CD4-positive, alpha-beta T cell treated with Interferon gamma for 1 hour (primary cell): ENCODE results near the gene SYT5.
"Not testable (repeated sequence)": the region's sequence is repeated elsewhere in the genome, so short reads cannot be mapped to it uniquely, and the experiment has no call there.

Experiments used
- DNase-seq: peaks from one replicate; pipeline ENCODE4 v3.0.0-alpha.2; 2020

SYT5 gene

DNA sequence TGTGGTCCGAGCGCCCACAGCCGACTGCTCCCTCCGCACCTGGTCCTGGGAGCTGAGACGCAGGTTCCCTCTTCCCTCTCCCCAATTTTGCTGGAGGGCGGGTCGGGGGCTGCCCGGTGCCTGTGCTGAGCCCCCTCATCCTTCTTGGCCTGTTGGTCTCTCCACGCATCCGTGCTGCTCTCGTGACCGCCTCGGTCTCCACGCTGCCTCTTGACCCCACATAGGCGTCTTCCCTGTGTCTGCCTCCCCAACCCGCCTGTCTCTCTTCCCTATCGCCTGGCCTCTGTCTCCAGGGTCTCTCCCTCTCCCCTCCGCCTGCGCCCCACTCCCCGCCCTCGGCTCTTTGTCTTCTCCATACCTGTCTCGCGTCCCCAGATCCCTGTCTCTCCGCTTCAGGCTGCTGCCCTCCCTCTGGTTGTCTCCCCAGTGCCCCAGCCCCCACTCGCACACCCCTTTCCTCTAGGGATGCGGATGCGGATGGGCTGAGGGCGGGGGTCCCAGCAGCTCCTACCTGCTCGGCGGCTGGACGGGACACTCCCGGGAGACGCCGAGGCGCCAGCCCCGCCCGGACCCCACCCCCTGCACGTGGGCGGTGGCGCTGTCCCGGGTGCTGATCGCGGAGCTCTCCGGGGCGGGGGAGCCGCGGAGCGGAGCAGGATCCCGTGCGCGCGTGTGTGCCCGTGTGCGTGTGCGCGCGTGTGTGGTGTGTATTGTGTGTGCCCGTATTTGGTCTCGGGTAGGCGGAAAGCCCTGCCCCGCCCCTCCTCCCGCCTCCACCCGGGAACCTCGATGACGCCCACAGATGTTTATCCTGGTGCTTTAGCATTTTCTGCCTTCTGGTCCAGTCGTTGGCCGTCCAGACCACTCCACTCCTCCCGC lies at the start of gene SYT5:
TSS of gene SYT5 (minus strand) at position 684 of the 879 bp plus-strand sequence. CDS start 1,248 bp downstream, outside the sequence.
- DNase-seq = peak; percentile 40

DNA sequence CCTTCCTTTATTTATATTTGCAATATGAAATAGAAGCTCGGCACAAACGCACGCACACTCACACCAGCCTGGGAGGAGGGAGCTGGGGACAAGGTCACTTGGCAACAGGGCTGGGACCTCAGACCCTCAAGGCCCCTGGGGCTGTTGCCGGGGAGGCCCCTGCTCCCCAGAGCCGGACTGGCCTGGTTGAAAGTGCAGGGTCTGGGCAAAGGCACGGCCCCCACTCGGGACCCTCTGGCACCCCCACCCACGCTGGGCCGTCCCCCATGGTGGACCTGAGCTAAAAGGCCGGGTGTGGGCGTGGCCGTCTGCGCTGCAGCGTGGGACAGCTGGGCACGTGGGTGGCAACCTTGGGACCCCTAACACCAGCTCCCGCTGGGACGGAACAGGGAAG lies 49.7 kb upstream of the SYT5 start:
- DNase-seq = no peak

DNA sequence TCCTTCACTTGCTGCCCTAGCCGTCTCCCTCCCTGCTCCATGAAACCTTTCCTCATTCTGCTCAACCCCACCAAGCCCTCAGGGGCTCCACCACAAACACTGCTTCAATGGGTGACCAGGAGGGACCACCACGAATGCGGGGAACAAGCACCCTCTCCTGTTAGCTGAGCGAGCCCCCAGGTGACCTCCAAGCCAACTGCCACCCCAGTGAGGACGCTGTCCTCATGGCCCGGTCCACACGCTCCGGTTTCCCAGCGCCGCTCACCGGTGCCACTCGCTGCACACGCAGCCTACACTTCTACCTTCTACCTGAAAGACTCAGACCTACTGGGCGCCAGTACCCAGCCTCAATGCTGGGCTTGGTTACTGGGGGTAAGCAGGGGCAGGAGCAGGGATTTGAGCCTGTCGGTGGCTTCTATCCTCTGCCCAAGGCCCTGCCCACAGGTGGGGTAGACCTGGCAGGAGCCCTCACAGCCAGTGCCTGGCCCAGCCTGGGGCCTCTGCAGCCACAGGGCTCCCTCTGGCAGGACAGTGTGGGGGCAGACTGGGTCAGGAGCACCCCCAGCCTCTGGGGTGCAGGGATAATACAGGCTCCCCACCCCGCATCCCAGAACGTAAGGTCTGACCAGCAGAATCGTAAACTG lies 49.2 kb upstream of the SYT5 start:
- no peak for DNase-seq

DNA sequence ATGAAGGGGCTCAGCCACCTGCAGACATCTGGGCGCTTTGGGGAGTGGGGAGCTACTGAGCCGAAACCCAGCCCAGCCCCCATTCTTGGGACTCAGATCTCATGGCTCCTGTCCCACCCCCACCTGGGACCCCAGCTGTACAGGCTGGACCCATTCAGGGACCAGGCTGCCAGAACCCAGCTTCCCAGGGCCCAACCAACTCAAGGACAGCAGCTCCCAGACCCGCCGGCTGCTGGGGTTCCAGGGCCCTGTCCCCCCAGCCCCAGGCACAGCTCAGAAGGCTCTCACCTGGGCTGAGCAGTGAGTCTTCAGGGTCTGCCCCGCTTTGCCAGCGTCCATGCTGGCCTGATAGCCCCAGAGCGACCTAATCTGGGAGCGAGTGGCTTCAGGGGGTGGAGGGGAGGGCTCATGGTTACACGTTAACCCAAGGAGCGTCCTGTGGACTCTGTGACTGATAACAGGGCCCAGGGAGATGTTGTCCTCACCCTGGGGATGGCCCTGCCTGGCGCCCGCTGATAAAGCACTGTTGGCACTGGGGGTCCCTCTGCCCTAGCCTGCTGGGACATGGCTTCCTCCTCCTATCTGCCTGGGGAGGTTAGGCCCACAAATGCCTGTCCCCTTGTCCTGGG lies 48.4 kb upstream of the SYT5 start, which contains the start of gene TMEM86B:
TSS of gene TMEM86B (minus strand) at position 361 of the 629 bp plus-strand sequence. CDS start at position 339, 22 bp downstream.
- no peak for DNase-seq

DNA sequence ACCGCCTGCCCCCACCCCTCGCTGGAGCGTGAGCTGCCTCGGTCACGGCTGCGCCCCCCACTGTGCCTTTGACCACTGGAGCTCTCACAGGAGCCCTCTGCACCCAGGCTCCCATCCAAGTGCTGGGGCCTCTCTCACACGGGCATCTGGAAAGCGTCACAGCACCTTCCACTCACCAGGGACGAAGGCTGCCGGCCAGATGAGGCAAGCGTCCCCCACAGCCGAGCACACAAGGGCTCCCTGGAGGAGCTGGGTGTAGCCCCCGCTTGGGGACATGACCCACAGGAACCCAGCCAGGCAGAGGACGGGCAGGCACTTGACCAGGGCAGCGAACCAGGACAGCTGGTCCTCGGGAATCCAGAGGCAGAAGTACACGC lies 47.9 kb upstream of the SYT5 start:
- DNase-seq = no peak

DNA sequence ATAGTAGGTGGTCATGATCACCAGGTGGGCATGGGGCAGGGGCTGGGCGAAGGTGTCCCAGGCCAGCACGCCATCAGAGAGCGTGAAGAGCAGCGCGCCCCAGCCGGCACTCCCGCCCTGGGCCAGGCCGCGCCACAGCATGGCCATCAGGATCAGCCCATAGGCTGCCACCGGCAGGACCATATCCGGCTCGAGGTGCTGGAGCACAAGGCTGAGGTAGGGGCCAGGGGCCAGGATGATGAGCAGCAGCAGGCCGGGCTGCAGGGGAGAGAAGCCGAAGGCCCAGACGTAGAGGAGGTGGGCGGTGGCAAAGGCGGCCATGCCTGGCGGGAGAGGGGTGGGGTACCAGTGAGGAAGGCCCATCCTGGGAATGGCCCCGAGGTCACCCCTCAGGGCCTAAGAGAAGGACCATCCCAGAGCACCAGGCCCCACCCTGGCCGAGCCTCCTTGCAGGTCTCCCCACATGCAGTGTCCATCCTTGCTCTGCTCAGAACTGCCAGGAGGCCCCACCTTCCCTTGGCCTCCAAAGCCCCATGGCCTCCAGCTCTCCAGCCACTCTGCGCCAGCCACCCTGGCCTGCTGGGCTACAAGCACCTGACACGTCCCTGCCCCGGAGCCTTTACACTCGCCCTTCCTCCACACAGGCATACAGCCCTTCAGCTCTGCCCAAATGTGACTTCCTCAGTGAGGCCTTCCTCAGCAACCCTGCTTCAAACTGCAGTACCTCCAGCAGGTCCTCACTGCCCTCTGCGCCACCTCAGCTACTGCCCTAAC lies 47.3 kb upstream of the SYT5 start:
- no peak for DNase-seq

DNA sequence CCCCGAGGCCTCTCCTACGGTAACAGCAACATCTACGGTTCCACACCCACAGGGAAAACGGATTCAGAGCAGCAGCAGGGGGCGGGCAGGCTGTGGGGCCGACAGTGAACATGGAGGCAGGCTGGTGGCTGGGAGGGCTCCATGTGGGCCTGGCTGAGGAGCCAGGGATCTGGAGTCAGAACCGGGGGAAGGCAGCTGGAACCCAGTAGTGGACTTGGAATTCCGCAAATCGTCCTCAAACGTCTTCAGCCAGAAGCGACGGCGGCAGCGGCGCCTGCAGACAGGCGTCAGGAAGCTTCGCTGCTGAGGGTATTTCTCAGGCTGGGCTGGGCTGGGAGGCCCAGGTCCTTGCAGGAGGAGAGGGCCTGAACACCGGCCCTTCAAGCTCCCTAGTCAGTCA lies 46.7 kb upstream of the SYT5 start:
- DNase-seq = no peak

DNA sequence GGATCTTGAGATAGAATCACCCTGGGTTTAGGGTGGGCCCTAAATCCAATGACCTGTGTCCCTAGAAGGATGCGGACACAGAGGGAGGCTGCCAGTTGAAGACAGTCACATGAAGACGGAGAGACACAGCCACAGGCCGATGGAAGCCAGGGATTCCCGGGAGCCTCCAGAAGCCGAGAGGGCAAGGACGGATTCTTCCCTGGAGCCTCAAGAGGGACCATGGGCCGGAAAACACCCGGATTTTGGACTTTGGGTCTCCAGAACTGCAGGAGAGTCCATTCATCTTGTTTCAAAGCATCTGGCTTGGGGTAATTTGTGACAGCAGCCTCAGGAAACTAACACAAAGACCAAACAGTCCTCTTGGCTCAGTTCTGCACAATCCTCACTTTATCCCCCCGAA lies 46.2 kb upstream of the SYT5 start:
- DNase-seq = no peak

DNA sequence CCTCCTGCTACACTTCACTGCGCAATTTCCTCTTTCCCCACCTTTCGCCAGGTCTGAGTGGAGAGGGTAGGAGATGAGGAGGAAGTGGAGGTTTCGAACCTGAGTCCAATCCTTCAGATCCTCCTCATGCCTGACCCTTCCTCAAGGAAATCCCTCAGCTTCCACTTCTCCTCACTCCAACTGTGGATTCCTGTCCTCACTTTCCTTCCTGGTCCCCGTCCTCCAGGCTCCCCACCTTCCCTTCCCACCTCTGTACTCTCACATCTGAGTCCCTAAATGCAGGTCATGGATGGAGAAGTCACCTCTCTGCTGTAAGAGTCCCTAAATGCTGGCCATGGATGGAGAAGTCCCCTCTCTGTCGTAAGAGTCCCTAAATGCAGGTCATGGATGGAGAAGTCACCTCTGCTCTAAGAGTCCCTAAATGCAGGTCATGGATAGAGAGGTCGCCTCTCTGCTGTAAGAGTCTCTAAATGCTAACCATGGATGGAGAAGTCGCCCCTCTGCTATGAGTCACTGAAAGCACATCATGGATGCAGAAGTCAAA lies 45.4 kb upstream of the SYT5 start:
- DNase-seq = no peak

DNA sequence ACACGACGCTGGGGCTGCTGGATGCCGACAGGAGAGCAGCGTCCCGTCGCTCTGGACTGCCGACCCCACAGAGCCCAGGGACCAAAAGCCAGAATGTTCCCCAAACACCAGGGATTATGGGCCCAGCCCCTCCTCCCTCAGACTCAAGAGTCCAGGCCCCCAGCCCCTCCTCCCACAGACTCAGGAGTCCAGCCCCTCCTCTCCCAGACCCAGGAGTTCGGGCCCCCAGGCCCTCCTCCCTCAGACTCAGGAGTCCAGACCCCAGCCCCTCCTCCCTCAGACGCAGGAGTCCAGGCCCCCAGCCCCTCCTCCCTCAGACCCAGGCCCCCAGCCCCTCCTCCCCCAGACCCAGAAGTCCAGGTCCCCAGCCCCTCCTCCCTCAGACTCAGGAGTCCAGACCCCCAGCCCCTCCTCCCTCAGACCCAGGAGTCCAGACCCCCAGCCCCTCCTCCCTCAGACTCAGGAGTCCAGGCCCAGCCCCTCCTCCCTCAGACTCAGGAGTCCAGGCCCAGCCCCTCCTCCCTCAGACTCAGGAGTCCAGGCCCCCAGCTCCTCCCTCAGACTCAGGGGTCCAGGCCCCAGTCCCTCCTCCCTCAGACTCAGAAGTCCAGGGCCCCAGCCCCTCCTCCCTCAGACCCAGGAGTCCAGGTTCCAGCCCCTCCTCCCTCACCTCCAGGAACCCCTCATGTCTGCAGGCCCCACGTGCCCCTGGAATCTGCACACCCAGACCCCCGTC lies 44.8 kb upstream of the SYT5 start:
- not testable (repeated sequence) for DNase-seq

DNA sequence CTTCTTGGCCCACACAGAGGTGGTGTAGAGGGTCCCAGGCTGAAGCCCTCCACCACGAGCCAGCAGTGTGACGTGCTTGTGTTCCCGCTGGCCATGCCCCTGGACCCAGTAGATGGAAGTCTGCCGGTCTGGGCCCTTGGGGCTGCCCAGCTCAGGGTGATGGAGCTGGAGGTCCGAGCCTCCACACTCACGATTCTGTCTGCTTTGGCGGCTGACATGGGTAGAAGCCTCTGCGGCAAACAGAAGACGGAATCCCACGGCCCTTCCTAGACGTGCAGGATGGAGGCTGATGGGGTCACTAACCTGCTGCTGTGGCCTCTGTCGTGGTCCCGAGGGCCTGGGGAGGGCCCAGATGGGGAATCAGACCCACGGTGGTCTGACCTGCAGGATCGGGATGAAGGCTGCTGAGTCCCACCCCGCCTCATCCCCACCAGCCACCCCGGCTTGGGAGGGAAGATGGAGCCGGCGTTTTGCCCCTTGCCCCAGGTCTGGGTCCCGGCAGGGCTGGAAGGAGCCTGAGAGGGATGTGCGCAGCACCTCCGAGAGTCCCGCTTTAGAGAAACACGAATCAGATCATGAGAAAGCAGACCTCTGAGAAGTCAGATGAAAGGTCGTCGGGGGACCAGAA lies 44.1 kb upstream of the SYT5 start:
- DNase-seq = no peak

DNA sequence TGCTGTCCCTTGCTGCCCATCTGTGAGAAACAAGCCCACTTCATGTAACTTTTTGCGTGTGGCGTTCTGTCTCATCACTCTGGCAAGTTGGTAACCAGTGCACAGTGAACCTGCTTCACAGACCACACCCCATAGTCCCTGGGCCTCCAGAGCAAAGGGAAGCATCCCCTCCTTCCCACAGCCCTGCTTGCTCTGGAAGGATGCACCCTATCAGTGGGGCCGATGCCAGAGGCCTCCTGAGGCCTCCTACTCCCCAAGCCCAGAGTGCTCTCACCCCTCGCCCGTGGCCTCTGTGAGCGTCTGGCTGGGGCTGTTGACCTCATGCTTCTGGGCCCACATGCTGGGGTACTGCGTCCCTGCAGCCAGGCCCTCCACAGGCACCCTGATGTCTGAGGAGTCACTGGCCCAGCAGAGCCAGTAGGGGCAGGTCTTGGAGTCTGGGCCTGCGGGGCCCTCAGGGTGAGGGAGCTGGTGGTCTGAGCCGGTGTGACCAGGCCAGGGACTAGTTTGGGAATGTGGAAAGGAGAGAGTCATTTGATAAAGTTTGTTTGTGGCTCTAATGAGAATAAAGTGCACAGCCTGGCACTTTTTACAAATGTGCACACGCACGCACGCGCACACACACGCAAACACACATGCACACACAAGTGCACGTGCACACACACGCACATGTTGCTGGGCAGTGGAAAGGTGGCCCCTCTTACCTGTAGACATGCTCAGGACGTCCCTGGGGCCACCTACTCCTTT lies 43.4 kb upstream of the SYT5 start:
- DNase-seq = no peak

DNA sequence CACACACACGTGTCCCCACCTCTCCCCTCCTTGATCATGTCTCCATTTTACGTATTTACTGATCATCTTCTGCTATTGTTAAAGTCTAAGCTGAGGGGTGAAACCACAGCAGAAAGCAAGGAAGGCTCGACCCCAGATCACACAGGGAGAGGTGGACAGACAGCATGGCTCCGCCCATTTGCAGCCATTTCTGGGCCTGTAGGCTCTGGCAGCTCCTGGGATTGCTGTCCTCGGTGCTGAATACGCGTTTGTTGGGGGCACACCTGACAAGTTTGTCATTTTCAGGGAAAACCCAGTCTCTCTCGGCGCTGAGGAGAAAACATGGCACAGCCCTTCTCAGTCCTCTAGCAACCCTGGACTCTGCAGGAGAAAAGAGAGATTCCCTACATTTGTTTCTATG lies 40.4 kb upstream of the SYT5 start:
- DNase-seq = no peak

DNA sequence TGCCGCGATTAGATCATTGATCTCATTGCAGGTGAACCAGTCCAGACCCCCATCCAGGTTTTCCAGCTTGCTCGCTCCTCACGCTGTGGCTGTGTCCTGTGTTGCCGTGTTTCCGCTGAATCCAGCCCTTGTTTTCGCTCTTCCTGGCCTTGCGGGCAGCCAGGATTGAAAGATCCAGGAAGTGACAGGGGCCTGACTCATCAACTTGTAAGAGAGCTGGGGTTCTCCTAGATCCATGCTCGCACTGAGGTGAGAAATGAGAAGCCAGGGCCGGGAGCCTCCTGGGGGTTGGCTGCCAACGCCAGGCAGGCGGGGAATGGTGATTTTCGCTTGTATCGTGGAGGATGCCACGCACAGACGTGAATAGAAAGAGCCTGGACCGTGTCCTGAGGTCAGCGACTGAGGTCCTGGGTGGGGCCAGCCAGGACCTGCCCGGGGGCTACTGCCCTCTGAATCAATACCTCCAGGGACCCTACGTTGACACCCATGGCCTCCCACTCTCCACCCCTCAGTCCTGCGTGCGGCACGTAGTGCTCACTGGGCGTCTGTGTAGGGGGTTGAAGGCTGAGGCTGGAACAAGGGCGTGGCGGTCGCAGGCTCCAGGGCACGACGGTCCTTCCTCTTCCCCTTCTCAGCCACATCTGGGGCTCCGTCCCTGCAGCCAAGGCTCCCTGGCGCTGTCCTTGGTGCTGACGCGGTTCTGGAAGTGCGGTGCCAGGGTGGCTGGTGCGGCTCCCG lies 36.5 kb upstream of the SYT5 start:
- peak; percentile 60 for DNase-seq

DNA sequence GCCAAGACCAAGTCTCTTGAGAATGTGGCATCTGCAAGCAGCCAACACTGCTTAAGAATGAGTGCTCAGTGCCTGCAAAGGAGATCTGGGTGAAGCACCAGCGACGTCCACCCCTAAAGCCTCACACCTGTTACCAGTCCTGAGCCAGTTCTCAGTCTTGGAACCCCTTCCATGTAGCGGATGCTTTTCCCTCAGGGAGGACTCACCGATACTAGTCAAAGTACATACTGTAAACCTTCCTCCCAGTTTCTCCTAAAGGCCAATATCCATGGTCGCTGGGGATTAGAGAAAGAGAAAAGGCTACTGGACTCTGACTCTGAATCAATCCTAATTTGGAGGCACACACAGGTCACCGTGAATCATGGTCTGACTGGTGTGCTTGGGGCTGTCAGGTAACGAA lies 33.5 kb upstream of the SYT5 start:
- DNase-seq = no peak

DNA sequence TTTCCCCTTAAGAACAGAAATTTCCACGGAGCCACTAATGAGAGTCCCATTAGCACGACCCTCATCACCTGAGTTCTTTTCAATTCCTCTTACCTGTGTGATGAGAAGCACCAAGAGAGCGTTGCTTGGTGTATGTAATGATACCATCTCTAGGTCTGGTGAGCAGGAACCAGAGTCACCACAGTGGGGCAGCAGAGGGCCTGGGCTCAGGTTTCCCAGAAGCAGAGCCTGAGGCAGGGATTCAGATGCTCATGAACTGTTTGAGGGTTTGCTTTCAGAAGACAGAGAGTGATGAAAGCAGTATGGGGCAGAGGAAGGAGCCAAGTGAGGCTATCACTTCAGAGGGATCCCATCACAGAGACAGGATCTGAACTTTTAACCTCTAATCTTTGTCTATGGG lies 32.4 kb upstream of the SYT5 start:
- peak; percentile 28 for DNase-seq

DNA sequence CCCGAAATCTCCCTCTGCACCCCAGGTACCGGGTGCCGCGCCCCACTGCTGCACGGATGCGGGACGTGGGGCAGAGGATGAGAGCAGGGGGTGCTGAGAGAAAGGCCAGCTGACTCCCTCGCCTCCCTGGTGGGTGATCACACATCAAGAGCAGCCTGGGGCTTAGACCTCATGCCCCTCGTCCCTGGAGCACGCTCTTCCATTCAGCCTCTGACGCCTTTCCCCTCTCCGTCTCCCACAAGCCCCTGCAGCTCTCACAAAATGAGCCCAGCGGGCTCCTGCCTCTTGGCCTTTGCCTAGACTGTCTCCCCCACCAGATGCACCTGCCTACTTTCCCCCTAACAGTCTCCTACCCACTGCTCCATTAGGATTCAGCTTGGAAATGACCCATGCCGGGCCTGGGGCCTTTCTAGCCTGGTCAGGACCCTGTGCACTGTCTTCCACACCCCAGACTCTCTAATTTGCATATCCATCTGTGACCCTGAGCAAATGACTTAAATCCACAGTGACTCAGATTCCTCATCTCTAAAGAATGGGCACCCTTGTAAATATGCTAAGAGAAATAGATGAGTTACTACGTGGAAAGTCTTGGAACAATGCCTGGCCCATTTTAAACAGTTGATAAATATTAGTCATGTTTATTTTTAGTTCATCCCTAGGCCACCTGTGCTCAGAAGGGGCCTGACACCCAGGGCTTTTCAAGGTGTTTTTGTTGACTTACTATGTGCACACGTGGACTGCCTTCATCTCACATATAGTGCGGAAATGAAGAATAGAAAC lies 29.8 kb upstream of the SYT5 start:
- no peak for DNase-seq

DNA sequence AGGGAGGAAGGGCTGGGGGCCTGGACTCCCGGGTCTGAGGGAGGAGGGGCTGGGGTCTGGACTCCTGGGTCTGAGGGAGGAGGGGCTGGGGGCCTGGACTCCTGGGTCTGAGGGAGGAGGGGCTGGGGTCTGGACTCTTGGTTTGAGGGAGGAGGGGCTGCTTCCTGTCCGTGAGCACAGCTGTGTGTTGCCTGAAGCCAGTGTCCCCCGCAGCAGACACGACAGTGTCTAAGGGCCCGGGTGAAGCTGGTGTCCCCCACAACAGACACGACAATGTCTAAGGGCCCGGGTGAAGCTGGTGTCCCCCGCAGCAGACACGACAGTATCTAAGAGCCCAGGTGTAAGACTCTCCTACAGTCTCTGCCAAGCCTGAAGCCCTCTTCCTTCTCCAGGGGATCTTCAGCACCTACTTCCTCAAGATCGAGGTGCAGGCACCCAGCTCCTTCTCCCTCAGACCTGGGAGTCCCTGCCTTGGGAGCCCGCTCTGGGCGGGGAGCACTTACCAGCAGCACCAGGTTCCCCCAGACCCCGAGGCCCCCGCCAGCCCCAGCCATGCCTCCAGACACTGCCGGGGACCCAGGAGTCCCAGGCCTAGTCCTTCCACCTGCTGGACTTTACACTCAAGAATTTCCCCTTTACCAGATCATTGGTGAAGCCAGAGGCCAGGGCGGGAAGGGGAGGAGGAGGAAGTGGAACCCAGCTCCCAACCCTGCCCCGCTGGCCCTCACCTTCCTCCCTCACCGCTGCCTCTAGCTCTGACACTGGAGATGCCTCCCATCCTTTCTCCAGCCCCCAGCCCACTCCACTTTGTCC lies 29.0 kb upstream of the SYT5 start, which contains the start of gene PTPRH:
TSS of gene PTPRH (minus strand) at position 622 of the 813 bp plus-strand sequence. CDS start at position 554, 68 bp downstream.
- DNase-seq = no peak
